GM19351 (cell line): ENCODE results near the gene RAB7A.
"Not testable (repeated sequence)": the region's sequence is repeated elsewhere in the genome, so short reads cannot be mapped to it uniquely, and the experiment has no call there.

ENCODE experiments used
- ATAC-seq: cut with Tn5 transposase; IDR thresholded peaks from one replicate; pipeline ENCODE4 v1.9.1; 2021; ENCODE audit warnings: mild to moderate bottlenecking, moderate library complexity; ENCODE audit not compliant: unreplicated experiment

Gene RAB7A

GRCh38 chr3:128749561-128749960 is 23.6 kb downstream of the RAB7A start:
- not testable (repeated sequence) for ATAC-seq

GRCh38 chr3:128753715-128754114 is 27.7 kb downstream of the RAB7A start:
- ATAC-seq = no peak

GRCh38 chr3:128760042-128760441 is 34.1 kb downstream of the RAB7A start:
- no peak for ATAC-seq

- ATAC-seq = no peak
Measured at GRCh38 chr3:128760881-128761280, 34.9 kb downstream of the RAB7A start.

- ATAC-seq = no peak
Measured at GRCh38 chr3:128761392-128761791, 35.4 kb downstream of the RAB7A start.

- ATAC-seq = no peak
Measured at GRCh38 chr3:128763967-128764366, 38.0 kb downstream of the RAB7A start.

- ATAC-seq = no peak
Measured at GRCh38 chr3:128764863-128765262, 38.9 kb downstream of the RAB7A start.

- no peak for ATAC-seq
Measured at GRCh38 chr3:128767094-128767750, 41.2 kb downstream of the RAB7A start.

GRCh38 chr3:128768471-128768870 is 42.5 kb downstream of the RAB7A start:
- no peak for ATAC-seq

- no peak for ATAC-seq
Measured at GRCh38 chr3:128770387-128770786, 44.4 kb downstream of the RAB7A start.

- not testable (repeated sequence) for ATAC-seq
Measured at GRCh38 chr3:128773189-128773588, 47.2 kb downstream of the RAB7A start.

- ATAC-seq = not testable (repeated sequence)
Measured at GRCh38 chr3:128773592-128773991, 47.6 kb downstream of the RAB7A start.

- ATAC-seq = no peak
Measured at GRCh38 chr3:128775241-128775640, 49.3 kb downstream of the RAB7A start.

GRCh38 chr3:128775906-128776542 is 50.0 kb downstream of the RAB7A start:
- no peak for ATAC-seq

- ATAC-seq = no peak
Measured at GRCh38 chr3:128780101-128780837, 54.3 kb downstream of the RAB7A start.

GRCh38 chr3:128781164-128781563 is 55.2 kb downstream of the RAB7A start:
- ATAC-seq = no peak

- no peak for ATAC-seq
Measured at GRCh38 chr3:128782282-128783146, 56.5 kb downstream of the RAB7A start.

GRCh38 chr3:128783774-128784173 is 57.8 kb downstream of the RAB7A start:
- ATAC-seq = no peak

- ATAC-seq = no peak
Measured at GRCh38 chr3:128784232-128784631, 58.2 kb downstream of the RAB7A start.

- ATAC-seq = no peak
Measured at GRCh38 chr3:128784843-128785242, 58.9 kb downstream of the RAB7A start.

- no peak for ATAC-seq
Measured at GRCh38 chr3:128786434-128787020, 60.5 kb downstream of the RAB7A start.
